GM12874 (cell line): Measurements from ENCODE around the gene FBXW10B.

Experiments used
- TF ChIP-seq, protein P1 (sequence below): IDR thresholded peaks from 2 replicates; pipeline ENCODE4 v1.5.1; 2011; ENCODE audit warnings: low read depth, mild to moderate bottlenecking, control low read depth, low read length, moderate library complexity; ENCODE audit not compliant: insufficient read depth

Gene FBXW10B

DNA sequence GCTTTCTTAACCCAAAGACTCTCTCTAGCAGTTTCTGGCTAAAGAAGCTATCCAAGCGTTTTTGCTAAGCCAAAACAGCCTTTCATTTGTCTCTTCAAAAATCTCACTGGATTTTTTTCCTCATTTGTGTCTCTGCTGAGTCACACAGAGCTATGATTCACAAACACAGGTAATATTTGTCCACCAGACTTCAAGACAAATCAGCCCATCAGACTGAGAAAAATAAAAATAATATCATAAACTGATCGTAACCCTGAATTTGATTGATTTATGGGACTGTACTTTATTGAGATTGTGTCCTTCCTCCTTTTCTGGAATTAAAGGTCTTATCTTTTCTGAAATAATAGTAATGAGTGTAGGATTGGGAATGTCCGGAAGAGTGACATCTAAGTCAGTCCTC is 38.8 kb upstream of the FBXW10B start:
- TF ChIP-seq, protein P1, sequence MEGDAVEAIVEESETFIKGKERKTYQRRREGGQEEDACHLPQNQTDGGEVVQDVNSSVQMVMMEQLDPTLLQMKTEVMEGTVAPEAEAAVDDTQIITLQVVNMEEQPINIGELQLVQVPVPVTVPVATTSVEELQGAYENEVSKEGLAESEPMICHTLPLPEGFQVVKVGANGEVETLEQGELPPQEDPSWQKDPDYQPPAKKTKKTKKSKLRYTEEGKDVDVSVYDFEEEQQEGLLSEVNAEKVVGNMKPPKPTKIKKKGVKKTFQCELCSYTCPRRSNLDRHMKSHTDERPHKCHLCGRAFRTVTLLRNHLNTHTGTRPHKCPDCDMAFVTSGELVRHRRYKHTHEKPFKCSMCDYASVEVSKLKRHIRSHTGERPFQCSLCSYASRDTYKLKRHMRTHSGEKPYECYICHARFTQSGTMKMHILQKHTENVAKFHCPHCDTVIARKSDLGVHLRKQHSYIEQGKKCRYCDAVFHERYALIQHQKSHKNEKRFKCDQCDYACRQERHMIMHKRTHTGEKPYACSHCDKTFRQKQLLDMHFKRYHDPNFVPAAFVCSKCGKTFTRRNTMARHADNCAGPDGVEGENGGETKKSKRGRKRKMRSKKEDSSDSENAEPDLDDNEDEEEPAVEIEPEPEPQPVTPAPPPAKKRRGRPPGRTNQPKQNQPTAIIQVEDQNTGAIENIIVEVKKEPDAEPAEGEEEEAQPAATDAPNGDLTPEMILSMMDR = no peak

DNA sequence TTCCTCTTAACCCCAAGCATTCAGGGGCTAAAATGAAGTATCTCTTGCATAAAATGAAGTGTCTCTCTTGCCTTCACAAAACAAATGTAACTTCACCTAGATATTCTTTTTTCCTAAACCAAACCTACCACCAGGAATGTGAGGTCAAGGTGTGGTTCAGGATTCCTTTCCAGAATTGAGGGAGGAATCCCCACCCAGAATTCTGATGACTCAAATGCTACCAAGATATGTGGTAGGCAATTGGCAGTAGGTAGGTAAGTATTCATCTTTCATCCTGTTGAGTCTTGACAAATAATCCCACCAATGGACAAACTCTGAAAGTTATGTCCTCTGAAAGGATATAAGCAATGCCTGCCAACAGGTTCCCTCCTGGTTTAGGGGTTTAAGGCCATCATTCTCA is 38.4 kb upstream of the FBXW10B start:
- TF ChIP-seq, protein P1 = no peak

DNA sequence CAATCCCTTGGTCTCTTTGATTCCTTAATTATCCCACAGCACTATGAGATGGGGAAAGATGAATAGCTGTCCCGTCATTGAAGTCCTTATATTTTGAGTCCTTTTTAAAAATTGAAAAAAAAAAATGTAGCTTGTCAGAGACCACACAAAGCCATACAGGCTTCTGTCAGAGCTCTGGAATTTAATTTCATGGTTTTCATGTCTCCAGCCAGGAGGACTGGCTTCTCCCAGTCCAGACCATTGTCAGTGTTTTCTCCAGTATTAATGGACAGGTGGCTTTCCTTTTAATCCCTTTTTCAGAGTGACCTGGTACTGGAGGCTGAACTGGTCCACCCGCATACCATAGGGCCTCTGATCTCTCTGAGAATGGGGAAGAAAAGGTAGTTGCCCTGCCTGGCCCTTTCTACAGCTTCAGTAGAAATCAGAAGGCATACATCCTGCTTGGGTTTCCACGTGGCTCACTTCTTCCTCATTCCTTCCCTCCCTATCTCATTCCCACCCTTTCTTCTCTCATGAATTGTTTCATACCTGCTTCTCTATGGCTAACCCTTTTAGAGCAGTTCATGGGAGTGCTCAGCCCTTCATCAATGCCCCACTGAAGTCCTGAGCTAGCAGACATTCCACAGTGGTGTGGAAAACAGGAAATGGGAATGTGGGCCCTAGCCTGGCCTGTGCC is 35.5 kb upstream of the FBXW10B start:
- TF ChIP-seq, protein P1 = no peak

DNA sequence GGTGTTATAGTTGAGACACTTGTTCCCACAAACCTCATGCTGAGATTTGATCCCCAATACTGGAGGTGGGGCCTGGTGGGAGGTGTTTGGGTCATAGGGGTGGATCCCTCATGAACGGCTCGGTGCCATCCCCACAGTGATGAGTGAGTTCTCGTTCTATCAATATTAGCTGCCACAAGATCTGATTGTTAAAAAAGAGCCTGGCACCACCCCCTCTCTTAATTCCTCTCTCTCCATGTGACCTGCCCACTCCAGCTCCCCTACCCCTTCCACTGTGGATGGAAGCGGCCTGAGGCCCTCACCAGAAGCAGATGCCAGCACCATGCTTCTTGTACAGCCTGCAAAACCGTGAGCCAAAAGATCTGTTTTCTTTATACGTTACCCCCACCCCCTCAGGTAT is 33.5 kb upstream of the FBXW10B start:
- TF ChIP-seq, protein P1 = no peak

DNA sequence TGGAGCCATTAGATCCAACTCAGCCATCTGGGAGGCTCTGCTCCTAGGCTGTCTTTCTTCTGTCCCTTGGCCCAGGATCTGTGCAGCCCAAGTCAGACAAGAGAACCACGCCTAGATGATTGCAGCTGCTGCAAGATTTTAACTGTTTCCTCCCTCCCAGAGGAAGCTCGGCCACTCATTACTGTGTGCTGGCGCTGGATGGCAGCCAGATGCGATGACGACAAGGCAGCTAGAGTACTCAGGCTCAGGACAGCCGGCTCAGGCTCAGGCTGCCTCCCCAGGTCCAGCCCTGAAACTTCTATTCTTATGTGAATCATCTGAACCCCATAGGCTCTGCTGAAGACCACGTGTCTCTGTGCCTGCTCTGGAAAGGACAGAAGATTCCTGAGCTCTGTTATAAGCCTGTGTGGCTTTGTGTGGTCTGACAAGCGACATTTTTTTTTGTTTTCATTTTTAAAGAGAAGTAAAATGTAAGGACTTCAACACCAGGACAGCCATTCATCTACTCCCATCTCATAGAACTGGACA is 32.1 kb upstream of the FBXW10B start:
- TF ChIP-seq, protein P1 = no peak

DNA sequence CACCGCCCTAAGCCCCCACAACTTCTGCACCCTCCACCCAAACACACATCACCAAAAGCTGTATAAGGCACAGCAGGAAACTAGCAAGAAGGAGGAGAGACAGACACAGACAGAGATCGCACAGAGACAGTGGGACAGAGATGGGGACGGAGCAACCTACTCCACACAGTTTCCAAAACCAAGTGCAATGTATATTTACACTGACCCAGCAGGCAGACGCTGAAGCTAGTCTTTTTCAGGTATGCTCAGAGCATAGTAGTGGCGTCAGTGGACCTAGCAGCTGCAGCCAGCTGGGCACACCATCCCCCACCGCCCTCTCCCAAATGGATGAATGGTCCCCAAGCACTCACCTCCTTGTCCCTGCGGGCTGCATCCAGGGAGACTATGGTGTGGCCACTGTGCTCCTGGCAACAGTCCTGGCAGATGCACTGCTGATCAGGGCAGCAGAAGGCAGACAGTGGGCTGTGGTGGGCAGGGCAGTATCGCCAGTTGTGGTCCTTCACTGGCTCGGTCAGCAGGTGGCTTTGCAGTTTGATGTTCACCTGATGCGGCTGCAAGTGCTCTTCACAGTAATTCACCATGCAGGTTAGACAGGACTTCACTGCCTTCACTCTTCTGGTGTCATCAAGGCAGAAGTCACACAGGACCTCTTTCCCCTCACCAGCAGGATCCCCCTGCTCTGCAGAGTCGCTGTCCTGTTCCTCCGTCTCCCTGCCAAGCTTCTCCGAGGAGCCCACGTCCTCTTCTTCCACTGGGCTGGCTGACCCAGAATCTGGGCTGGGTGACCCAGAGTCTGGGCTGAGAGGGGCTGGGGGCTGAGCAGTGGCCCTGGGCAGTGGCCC is 31.5 kb upstream of the FBXW10B start:
- TF ChIP-seq, protein P1 = no peak

DNA sequence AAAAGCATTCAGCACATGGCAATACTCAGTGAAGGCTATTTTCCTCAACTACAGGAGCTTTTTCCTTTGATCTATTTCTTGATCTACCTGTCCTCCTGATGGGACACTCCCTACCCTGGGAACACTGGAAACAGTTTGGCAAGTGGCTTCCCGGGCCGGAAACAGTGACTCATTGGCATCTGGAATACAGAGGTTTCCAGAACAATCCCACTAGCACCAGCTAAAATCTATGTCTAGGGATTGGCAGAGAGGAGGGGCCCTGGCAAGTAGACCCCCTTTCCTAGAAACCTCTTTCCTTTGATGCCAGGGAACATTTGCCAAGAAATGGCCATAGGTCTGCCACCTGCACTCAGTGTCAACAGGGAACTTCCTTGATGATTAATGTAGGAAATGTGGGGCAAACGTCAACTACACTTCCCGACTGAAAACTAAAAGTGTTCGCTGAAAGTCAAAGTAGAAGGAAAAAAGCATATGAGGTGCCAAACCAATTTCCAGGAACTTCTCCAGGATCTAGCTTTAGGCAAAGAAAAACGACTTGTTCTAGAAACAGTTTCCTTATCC is 30.4 kb upstream of the FBXW10B start:
- TF ChIP-seq, protein P1 = no peak
